HG03135 (cell line): ENCODE results near the gene ST6GALNAC6.
"Not testable (repeated sequence)": the region's sequence is repeated elsewhere in the genome, so short reads cannot be mapped to it uniquely, and the experiment has no call there.

Source experiments
- ATAC-seq: cut with Tn5 transposase; IDR thresholded peaks from one replicate; pipeline ENCODE4 v1.9.1; 2021; ENCODE audit warnings: mild to moderate bottlenecking, moderate library complexity; ENCODE audit not compliant: unreplicated experiment

The ST6GALNAC6 gene

GRCh38 chr9:127860779-127861178 is 38.6 kb downstream of the ST6GALNAC6 start:
- ATAC-seq = no peak

GRCh38 chr9:127860260-127860659 is 39.1 kb downstream of the ST6GALNAC6 start:
- no peak for ATAC-seq

DNA sequence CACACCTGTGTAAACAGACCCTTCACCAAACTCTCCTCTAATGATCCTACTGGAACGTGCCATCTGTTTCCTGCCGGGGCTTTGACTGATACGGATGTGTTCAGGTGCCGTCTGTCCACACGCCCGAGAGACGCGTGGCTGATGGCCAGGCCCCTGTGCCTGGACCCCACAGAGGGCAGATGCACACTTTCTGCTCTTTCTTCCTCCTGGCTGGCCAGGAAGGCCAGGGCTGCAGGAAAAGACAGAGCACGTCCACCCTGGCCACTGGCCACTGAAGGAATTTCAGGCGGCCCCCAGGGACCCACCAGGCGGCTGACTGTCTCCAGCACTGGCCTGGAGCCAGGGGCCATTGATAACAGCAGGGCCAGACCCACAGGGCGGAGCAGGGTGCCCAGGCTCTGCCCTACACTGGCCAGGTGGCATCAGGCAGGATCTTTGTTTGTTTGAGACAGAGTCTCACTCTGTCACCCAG is 41.3 kb downstream of the ST6GALNAC6 start:
- ATAC-seq = no peak

GRCh38 chr9:127857278-127857677 is 42.1 kb downstream of the ST6GALNAC6 start:
- no peak for ATAC-seq

DNA sequence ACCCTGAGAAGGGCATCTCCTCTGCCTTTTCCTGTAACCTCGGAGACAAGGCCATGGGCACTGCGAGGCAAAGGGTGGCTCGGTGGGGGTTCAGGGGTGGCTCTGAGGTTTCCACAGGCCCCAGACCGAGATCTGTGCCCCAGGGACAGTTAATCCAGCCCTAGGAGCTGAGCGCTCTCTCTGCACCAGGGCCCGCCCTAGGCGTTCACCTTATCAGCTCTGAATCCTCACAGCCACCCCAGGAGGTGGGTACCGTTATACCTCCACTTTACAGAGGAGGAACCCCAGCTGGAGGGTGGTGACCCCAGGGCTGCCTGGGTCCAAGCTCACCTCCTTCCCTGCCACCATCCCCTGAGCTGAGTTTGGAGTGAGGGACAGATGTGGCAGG is 42.7 kb downstream of the ST6GALNAC6 start:
- ATAC-seq = no peak

- ATAC-seq = no peak
Observed at GRCh38 chr9:127856094-127856728, 43.2 kb downstream of the ST6GALNAC6 start.

DNA sequence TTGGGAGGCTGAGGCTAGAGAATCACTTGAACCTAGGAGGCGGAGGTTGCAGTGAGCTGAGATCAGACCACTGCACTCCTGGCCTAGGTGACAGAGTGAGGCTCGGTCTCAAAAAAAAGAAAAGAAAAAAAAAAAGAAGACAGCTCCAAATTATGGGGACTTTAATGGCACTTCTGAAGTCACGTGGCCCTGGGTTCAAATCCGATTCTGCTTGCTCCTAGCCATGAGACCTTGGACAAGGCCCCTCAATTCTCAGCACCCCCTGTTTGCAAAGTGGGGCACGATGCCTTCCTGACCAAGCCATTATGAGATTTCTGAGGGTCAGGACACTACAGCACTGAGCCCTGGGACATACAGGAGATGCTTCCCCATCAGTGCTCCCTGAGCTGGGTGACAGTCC is 43.9 kb downstream of the ST6GALNAC6 start:
- ATAC-seq = no peak

- no peak for ATAC-seq
Observed at GRCh38 chr9:127854960-127855359, 44.4 kb downstream of the ST6GALNAC6 start.

- no peak for ATAC-seq
Observed at GRCh38 chr9:127854184-127854806, 45.1 kb downstream of the ST6GALNAC6 start, which contains the start of gene ENG. Gene ENG, minus strand, starts transcription at chr9:127854658. Its CDS starts 303 bp downstream, at chr9:127854355.

DNA sequence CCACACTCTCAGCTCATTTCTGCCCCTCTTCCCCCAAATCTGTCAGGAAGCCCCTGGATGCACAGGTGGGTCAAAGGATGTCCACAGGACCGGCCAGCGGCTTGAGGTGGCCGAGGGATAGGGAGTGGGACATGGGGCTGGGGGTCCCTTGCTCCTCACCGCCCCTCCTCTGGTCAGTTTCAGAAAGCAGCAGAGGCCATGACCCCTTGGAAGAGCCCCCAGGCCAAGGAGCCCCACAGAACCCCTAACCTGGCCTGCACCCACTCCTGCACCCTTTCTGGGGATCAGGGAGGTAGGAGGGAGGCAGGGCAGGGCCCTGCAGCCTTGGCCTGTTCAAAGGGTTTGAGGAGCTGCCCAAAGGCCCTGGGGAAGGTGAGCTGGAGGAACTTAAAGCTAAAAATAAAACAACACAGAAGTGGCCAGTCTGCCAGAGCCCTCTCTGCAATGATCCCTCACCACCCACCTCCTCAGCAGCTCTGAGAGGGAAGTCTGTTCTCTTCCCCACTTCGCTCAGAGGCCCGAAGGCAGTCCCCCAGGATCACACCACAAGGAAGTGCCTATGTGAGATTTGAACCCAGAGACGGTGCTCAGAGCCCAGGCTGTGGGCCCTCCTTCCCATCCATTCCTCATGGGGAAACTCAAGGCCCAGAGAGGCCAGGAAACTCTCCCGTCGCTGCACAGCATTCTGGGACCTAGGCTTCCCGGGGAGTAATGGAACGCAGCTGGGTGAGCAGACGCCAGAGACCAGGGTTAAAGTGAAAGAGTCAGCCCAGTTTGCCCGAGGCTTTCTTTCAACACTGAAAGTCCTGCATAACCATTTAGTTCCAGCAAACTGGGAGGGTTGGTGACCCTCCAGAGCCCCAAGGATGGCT is 45.9 kb downstream of the ST6GALNAC6 start:
- no peak for ATAC-seq

DNA sequence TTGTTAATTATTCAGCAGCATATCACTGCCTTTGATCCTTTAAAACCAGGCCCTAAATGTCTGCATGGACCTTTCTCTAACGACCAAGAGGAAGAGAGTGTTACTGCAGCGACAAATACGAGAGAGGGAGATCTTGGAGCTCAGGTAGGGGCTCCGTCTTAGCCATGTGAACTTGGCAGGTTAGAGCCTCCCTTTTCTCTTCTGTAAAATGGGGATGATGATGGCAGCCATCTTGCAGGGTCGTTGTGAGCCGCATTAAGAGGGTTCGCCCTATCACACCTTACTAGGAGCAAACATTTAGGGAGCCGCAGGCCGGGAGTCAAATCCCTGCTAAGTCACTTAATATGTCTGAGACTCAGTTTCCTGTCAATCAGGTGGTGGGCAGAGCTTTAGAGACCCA is 46.6 kb downstream of the ST6GALNAC6 start:
- ATAC-seq = no peak

- ATAC-seq = no peak
Observed at GRCh38 chr9:127850286-127850830, 49.0 kb downstream of the ST6GALNAC6 start.

DNA sequence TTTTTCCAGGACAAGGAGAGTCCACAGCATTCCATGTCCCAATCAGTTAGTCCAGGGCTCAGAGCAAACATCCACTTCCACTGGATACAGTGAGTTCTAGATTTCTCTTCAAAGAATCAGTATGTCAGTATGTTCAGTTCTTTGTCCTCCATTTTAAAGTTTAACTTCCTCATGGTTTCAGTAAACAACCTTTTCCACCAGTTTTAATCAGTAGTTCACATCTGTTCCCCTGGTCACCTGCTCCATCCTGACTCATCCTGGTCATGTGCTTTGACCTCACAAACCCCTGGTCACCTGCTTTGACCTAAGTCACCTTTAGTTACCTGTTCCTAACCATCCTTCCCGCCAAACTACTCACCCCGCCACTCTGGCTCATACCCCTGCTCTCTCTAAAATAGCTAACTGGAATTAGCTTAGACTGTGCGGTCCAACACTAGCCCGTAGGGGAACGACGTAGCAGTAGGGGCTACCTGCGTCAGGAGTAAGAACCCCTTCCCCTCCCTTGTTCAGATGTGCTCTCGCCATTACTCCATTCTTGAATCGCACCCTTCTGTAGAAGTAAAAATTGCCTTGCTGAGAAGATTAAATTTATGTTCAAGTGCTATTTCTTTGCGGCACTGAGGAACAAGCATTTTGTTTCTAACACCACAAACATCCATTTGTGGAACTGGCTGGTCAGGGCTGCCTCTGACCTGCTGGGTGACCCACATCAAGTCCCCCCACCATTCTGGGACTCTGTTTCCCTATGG is 50.5 kb downstream of the ST6GALNAC6 start:
- ATAC-seq = no peak

GRCh38 chr9:127847833-127848755 is 51.3 kb downstream of the ST6GALNAC6 start:
- ATAC-seq = no peak

- ATAC-seq = no peak
Observed at GRCh38 chr9:127847178-127847510, 52.3 kb downstream of the ST6GALNAC6 start.

DNA sequence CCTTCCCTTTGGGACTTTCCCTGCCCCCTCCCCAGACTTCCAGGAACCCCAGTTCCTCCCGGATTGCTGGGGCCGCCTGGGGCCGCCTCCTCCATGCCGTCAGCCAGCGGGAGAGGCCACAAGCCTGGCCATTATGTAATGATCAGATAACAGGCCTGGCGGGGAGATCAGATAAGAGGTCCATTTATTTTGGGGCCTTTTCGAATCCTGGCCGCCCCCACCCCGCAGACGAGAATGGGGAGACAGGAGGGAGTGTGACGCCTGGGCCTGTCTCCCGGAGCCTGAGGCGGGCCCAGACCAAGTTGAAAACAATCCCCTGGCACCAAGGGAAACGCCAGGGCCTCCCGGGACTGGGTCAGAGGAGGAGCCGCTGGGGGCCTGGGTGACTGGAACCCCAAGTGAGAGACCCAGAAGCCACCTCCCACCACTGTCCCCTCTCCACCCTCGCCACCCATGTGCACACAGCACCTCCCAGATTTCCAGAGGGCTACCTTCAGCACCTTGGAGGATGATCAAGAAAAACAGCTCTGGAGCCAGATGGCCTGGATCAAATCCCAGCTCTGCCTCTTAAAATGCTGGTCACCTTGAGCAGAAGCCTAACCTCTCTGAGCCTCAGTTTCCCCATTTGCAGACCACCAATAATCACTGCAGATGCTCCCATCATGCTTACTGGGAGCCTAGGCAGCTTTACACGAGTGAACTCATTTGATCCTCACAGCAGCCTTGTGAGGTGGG is 52.8 kb downstream of the ST6GALNAC6 start:
- no peak for ATAC-seq

DNA sequence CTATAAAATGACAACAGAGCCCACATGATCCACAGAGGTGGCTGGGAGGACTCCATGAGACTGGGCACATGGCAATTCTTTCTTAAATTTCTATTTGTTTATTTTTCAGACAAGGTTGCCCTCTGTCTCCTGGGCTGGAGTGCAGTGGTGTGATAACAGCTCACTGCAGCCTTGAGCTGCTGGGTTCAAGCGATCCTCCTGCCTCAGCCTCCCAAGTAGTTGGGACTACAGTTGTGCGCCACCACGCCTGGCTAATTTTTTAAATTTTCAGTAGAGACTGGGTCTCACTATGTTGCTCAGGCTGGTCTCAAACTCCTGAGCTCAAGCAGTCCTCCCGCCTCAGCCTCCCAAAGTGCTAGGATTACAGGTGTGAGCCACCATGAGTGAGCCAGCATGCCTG is 53.8 kb downstream of the ST6GALNAC6 start:
- ATAC-seq = not testable (repeated sequence)

DNA sequence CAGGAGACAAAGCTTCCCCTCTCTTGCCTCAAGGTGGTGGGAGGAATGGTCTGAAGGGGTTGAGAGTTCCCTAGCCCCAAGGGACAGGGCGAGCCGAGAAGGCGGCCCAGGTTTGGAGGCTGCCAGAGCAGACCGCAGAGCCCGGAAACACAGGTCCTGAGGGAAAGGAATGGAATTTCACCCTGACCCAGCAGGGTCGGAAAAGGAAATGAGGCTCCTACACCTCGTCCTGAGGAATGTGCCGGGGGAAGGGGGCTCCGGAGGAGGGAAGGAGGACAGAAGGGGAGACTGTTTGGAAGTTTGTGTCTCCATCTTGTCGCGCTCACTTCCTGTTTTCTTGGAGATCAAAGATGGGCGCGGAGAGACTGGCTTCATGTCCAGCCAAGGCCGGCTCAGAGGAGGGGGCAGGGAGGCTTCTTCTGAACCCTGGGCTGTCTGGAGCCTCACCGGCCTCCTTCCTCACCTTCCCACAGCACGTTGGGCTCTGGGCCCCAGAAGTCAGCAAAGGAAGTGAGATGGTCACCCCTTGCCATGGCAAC is 54.5 kb downstream of the ST6GALNAC6 start:
- ATAC-seq = no peak
